Skeletal muscle satellite cell (primary cell): ENCODE data around the gene COPS7B.

Experiments
- H3K27me3 ChIP-seq: 2 replicates; pipeline ENCODE4 v1.7.0; 2013; ENCODE audit warnings: low read length; ENCODE audit not compliant: control insufficient read depth, insufficient read depth
- H3K36me3 ChIP-seq: 2 replicates; pipeline ENCODE4 v1.7.0; 2013; ENCODE audit warnings: mild to moderate bottlenecking, control low read depth, low read length; ENCODE audit not compliant: insufficient read depth
- H3K4me1 ChIP-seq: 2 replicates; pipeline ENCODE4 v1.7.0; 2013; ENCODE audit warnings: low read length; ENCODE audit not compliant: control insufficient read depth, insufficient read depth
- H3K4me2 ChIP-seq: 2 replicates; pipeline ENCODE4 v1.7.0; 2013; ENCODE audit warnings: mild to moderate bottlenecking, low read length
- H3K4me3 ChIP-seq: 2 replicates; pipeline ENCODE4 v1.7.0; 2013; ENCODE audit warnings: low read length
- H3K9ac ChIP-seq: 2 replicates; pipeline ENCODE4 v1.7.0; 2013; ENCODE audit warnings: mild to moderate bottlenecking, low read depth, low read length, moderate library complexity
- H3K9me3 ChIP-seq: replicated peaks from 2 replicates; pipeline ENCODE4 v1.7.0; 2013; ENCODE audit warnings: mild to moderate bottlenecking, control low read depth, low read length

Gene COPS7B

GRCh38 chr2:231794383-231794782, 8.1 kb downstream of the COPS7B start:
- Histone ChIP-seq H3K9me3 (no peaks in the 10 kb centered on the region), H3K4me1 (no peaks in the 10 kb centered on the region), H3K4me3 (no peak overlapping the region), H3K27me3 (no peaks in the 10 kb centered on the region), H3K36me3 (peaks cover 59% of the 10 kb centered on the region), H3K9ac (no peak overlapping the region), H3K4me2 (no peak overlapping the region)

- no peaks in the 10 kb centered on the region for H3K4me1 ChIP-seq
- H3K4me3 ChIP-seq, result no peak overlapping the region
- H3K27me3 ChIP-seq, result no peaks in the 10 kb centered on the region
- H3K4me2 ChIP-seq, result no peak overlapping the region
- H3K9ac ChIP-seq, result no peak overlapping the region
- peaks cover 64% of the 10 kb centered on the region for H3K36me3 ChIP-seq
- H3K9me3 ChIP-seq, result no peaks in the 10 kb centered on the region
Measured at GRCh38 chr2:231795525-231796327, 9.5 kb downstream of the COPS7B start.

GRCh38 chr2:231800493-231801091, 14.3 kb downstream of the COPS7B start:
- Histone ChIP-seq H3K4me2 (no peak overlapping the region), H3K9ac (no peak overlapping the region), H3K9me3 (no peaks in the 10 kb centered on the region), H3K36me3 (peaks cover 64% of the 10 kb centered on the region), H3K27me3 (no peaks in the 10 kb centered on the region), H3K4me1 (no peaks in the 10 kb centered on the region), H3K4me3 (no peak overlapping the region)

- Histone ChIP-seq H3K36me3 (peaks cover 65% of the 10 kb centered on the region), H3K9ac (no peak overlapping the region), H3K4me1 (no peaks in the 10 kb centered on the region), H3K9me3 (no peaks in the 10 kb centered on the region), H3K27me3 (no peaks in the 10 kb centered on the region), H3K4me2 (no peak overlapping the region), H3K4me3 (no peak overlapping the region)
Measured at GRCh38 chr2:231803501-231804138, 17.4 kb downstream of the COPS7B start.

- Histone ChIP-seq H3K36me3 (peaks cover 50% of the 10 kb centered on the region), H3K9ac (no peak overlapping the region), H3K4me3 (no peak overlapping the region), H3K4me1 (peaks cover 12% of the 10 kb centered on the region), H3K9me3 (no peaks in the 10 kb centered on the region), H3K27me3 (no peaks in the 10 kb centered on the region), H3K4me2 (no peak overlapping the region)
Measured at GRCh38 chr2:231807020-231807419, 20.8 kb downstream of the COPS7B start.

GRCh38 chr2:231810905-231811304, 24.7 kb downstream of the COPS7B start:
- Histone ChIP-seq H3K9ac (no peak overlapping the region), H3K4me2 (peak overlapping the region; percentile 35), H3K27me3 (no peaks in the 10 kb centered on the region), H3K4me1 (peaks cover 12% of the 10 kb centered on the region), H3K9me3 (no peaks in the 10 kb centered on the region), H3K4me3 (no peak overlapping the region), H3K36me3 (peaks cover 35% of the 10 kb centered on the region)

- Histone ChIP-seq H3K36me3 (peaks cover 3% of the 10 kb centered on the region), H3K4me3 (no peak overlapping the region), H3K4me2 (no peak overlapping the region), H3K9me3 (no peaks in the 10 kb centered on the region), H3K27me3 (no peaks in the 10 kb centered on the region), H3K4me1 (no peaks in the 10 kb centered on the region), H3K9ac (no peak overlapping the region)
Measured at GRCh38 chr2:231816327-231817026, 30.2 kb downstream of the COPS7B start.

- Histone ChIP-seq H3K9me3 (no peaks in the 10 kb centered on the region), H3K36me3 (no peaks in the 10 kb centered on the region), H3K9ac (no peak overlapping the region), H3K4me2 (no peak overlapping the region), H3K27me3 (peaks cover 4% of the 10 kb centered on the region), H3K4me1 (no peaks in the 10 kb centered on the region), H3K4me3 (no peak overlapping the region)
Measured at GRCh38 chr2:231819447-231820042, 33.3 kb downstream of the COPS7B start.

- Histone ChIP-seq H3K27me3 (peaks cover 4% of the 10 kb centered on the region), H3K4me2 (no peak overlapping the region), H3K4me3 (no peak overlapping the region), H3K9ac (no peak overlapping the region), H3K4me1 (no peaks in the 10 kb centered on the region), H3K9me3 (no peaks in the 10 kb centered on the region), H3K36me3 (no peaks in the 10 kb centered on the region)
Measured at GRCh38 chr2:231820786-231821303, 34.6 kb downstream of the COPS7B start.

GRCh38 chr2:231821908-231822307, 35.7 kb downstream of the COPS7B start:
- no peak overlapping the region for H3K4me2 ChIP-seq
- H3K36me3 ChIP-seq, result no peaks in the 10 kb centered on the region
- no peak overlapping the region for H3K9ac ChIP-seq
- H3K4me3 ChIP-seq, result no peak overlapping the region
- no peaks in the 10 kb centered on the region for H3K4me1 ChIP-seq
- peaks cover 4% of the 10 kb centered on the region for H3K27me3 ChIP-seq
- H3K9me3 ChIP-seq, result no peaks in the 10 kb centered on the region

- H3K9ac ChIP-seq, result no peak overlapping the region
Measured at GRCh38 chr2:231853105-231853504, 66.9 kb downstream of the COPS7B start.

More at GRCh38 chr2:231853105-231853504, 66.9 kb downstream of the COPS7B start:
- H3K4me1 ChIP-seq, result no peaks in the 10 kb centered on the region
- H3K36me3 ChIP-seq, result no peaks in the 10 kb centered on the region
- no peak overlapping the region for H3K4me3 ChIP-seq
- H3K9me3 ChIP-seq, result no peaks in the 10 kb centered on the region
- H3K4me2 ChIP-seq, result no peak overlapping the region
- H3K27me3 ChIP-seq, result peaks cover 26% of the 10 kb centered on the region
